Stimulated activated CD8-positive, alpha-beta memory T cell treated with anti-CD3 and anti-CD28 coated beads, Interleukin-7, amount 100 ng/mL, for 48 hours (primary cell): Measurements from ENCODE around the gene BATF3.
"Not testable (repeated sequence)": the region's sequence is repeated elsewhere in the genome, so short reads cannot be mapped to it uniquely, and the experiment has no call there.

Experiments
- DNase-seq, 2 donors: peaks; one replicate each; pipeline ENCODE4 v3.0.0-alpha.2; 2020; ENCODE audit warnings: low read depth in 1 of 2; ENCODE audit errors: extremely low read depth in 1 of 2

Gene BATF3

DNA sequence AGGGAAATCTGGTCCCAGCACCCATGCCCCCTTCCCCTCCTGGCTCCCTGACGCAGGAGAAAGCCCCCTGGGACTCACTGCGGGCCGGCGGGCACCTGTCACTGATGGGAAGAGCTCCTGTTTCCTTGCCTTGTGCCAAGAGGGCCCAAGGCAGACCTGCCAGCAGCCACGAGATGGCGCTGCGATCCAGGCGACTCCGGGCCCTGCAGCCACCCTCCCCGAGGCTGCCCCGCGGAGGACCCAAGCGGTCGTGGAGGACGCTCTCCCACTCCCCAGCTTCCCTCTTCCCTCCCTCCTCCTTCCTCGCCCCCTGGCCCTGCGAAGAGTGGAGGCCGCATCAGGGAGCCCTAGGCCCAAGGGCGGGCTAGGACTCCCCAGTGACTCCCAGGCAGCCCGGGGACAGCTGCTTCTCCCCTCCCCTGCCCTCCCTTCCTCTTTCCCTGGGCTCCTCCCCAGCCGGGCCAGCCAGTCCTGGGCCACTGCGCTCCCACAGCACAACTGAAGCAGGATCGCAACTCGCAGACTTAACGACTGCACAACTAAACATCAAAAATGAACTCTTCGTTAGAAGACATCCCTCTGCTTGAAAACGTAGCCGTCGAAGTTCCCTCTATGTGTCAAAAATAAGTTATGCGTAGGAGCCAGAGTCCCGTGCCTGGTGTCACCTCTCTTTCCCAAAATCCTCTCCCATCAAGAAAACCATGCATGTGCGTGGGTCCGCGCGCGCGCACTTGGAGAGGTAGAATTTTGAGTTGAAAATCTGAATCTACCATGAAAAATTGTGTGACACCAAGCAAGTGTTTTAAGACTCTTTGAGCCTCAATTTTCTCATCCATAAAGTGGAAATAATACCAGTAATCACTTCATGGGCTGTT lies 34.2 kb downstream of the BATF3 start:
- peak; percentile 64 to 65 for DNase-seq

DNA sequence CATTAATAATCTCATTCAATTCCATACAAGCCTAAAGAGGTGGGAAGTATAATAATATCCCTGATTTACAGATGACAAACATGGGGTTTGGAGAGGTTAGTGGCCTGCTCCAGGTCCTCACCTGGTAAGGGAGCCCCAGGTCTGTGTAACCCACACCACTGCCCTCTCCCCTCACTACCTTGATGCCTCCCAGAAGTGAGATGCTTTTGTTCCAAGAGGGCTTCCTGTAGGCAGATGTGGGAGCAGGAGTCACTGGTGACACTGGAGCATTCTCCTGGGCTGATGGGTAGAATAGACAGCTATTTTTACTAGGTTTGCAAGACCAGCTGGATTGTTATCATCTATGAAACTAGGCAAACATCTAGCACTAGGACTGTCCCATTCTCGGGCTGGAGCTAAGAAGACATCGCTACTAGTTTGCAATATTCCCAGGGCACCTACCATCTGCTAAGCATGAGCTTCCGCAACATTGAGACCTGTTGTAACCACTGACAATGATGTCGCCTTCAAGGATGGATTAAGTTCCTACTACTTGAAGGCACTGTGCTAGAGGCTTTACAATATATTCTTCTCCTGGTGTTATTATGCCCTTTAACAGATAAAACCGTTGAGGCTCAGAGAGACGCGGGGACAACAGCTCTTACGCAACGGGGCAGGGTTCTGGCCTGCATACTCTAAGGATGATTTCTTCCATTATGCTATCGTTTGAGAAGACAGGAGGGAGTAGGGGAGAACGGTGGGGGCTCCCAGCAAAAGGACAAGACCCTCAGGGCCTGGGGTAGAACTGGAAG lies 35.0 kb downstream of the BATF3 start:
- DNase-seq = no peak

DNA sequence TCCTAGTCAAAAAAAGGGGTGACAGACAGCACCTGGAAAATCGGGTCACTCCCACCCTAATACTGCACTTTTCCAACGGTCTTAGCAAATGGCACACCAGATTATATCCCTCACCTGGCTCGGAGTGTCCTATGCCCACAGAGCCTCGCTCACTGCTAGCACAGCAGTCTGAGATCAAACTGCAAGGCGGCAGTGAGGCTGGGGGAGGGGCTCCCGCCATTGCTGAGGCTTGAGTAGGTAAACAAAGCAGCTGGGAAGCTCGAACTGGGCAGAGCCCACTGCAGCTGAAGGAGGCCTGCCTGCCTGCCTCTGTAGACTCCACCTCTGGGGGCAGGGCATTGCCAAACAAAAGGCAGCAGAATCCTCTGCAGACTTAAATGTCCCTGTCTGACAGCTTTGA lies 41.4 kb downstream of the BATF3 start:
- DNase-seq = not testable (repeated sequence)

DNA sequence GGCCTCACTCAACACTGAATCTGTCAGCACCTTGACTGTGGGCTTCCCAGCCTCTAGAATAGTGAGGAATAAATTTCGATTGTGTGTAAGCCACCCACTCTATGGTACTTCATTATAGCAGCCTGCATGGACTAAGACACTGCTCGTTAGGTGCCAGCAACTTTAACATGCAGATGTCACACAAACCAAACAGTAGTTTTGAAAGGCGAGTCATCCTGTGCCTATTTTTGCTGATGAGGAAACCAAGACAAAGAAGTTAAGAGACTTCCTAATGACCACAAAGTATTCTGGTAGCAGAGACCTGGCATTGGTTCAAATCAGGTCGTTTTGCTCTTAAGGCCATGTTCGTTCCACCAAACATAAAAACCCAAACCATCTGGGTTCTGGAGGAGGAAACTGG lies 42.9 kb downstream of the BATF3 start:
- no peak for DNase-seq

DNA sequence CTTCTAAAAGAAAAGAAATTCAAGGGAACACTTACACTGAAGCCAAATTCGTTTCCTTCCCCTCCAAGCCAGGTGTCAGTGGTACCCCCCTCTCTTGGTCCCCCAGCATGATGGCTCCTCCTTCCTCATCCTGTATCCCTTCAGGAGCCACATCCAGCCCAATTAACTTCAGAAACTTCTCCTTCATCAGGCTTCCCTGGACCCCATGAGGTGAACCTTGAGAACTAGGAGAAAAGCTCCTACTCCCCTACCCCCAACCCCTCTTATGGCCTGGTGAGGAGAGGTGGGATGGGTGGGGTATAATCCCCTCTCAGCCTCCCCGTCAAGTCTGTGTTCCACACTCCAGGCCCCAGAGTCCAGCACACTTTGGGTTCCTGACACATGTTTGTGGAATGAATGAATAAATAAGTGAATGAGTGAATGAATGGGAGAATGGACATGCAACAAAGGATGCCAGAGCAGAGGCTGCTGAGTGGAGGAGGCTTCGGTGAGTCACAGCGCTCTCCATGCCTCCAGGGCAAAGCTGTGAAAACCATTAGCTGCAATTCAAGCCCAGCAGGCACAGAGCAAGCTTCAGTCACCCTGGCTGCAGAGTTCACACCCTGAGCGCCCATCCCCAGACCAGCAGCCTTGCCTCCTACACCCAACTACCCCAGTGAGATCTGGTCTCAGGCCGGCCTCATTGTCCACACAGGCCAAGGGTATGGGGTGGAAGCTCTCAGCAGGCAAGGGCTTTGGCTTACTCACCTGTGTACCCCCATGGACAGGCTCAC lies 43.8 kb downstream of the BATF3 start:
- DNase-seq = no peak

DNA sequence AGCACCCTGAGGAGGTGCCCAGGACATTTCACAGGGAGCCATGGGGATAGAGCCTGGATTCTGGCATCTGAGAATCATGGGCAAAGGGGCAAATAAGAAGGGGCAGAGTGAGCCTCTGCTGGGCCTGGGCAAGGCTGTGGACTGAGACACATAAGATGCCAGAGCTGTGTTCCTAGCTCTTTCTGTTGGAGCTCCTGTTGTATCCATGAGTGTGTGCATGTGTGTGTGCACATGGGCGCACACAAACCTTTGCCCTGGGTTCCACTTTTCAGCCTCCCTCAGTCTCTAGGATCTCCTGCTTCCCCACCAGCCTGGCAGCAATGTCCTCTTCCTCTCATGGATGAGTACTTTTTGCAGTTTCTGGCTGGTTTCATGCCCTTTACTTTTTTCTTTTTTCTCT lies 47.0 kb downstream of the BATF3 start:
- DNase-seq = no peak

GRCh38 chr1:212651977-212652376 lies 47.7 kb downstream of the BATF3 start:
- DNase-seq = no peak

- DNase-seq = no peak
Measured at GRCh38 chr1:212651521-212651920, 48.1 kb downstream of the BATF3 start.

- no peak for DNase-seq
Measured at GRCh38 chr1:212650228-212650627, 49.4 kb downstream of the BATF3 start.

GRCh38 chr1:212649020-212649419 lies 50.6 kb downstream of the BATF3 start:
- no peak for DNase-seq

GRCh38 chr1:212648431-212648830 lies 51.2 kb downstream of the BATF3 start:
- DNase-seq = no peak

DNA sequence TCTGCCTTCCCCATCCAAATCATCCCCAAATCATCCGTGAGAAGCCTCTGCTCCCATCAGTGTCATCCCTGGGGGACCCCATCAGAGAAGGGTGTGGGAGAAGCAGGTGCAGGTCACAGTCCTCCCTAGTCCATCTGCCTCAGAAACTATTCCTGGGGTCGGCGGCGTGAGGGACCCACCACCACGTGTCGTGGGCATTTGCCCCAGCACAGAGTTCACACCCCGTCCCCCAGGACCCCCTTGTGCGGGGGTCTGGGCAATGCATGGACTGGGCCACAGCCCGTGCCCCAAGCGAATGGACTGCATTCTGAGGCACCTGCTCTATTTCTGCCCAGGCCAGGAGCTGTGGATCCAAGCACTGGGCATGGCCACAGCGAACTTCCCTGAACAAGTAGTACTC lies 52.6 kb downstream of the BATF3 start:
- DNase-seq = no peak

DNA sequence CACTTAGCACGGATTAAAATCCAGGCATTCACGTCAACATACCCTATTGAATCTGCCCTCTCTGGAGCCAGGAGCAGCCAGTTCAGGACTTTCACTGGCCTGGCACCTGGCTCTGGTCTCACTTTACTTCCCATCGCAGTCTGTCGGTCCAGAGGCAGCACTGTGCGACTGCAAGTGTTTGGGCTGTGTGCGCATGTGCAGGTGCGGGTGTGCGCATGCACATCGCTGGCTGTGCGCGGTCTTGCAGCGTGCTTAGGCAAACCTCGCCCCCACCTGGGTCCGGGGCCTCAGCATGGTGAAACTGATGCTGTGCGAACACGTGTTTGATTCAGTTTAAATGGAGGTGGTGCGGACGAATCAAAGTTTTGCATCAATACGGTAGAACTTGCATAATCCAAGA lies 53.1 kb downstream of the BATF3 start:
- no peak for DNase-seq

- no peak for DNase-seq
Measured at GRCh38 chr1:212645546-212646543, 53.8 kb downstream of the BATF3 start.

DNA sequence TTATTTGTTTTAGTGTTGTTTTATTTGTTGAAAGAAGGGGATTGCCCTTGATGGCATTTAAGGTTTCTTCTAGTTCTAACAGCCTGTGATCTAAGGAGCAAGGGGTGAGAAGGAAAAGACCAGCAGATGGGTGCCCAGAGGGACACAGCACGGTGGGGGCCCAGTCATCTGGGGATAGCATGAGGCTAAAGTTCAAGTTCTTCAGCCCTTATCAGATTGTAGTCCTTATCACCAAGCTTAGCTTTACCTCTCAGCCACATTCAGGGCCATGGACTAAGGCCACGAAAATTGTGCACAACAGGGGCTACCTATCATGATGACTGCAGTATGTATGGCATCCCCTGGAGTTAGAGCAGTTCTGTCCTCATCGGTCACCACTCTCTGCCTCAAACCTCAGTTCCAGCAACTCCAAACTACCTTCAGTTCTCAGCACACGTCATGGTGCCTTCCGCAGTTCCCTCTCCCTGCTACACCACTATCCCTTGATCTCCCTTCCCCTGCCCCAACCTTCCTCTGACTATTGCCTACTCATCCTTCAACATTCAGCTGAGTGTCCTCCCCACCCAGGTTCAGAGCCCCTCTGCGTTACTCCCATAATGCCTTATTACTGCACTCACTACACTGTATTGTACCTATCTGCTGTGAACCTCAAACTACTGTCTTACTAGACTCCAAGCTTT lies 54.6 kb downstream of the BATF3 start:
- DNase-seq = no peak

DNA sequence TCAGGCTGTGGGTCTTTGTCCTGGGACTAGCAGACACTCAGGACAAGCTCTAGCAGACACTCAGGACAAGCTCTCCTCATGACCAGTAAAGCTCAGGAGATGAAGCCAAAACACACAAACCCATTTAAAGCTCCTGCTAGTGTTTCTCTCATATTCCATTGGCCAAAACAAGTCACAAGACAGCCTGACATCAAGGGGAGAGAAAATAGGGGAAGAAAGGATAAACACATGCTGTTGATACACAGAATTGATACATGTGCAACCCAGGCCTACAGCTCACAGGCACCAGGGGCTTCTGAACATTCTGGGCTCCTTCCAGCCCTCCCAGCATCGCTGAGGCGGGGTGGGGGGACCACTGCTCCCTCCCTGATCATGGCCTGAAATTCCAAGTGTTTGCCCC lies 55.8 kb downstream of the BATF3 start:
- DNase-seq = no peak

DNA sequence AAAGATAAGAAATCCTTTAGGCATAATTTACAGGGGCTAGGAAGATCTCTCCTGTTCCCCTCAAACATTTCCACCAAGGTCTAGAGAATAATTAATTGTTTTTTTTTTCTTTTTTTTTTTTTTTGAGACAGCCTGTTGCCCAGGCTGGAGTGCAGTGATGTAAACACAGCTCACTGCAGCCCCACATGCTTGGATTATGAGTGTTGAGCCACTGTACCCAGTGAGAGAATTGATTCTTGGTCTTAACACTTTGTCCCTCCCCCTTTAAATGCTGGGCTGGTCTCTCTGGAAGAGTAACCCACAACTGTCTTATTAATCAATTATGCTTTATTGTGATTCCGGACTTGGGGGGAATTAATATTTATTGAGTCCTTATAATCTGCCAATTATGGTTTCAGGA lies 57.7 kb downstream of the BATF3 start:
- no peak for DNase-seq

DNA sequence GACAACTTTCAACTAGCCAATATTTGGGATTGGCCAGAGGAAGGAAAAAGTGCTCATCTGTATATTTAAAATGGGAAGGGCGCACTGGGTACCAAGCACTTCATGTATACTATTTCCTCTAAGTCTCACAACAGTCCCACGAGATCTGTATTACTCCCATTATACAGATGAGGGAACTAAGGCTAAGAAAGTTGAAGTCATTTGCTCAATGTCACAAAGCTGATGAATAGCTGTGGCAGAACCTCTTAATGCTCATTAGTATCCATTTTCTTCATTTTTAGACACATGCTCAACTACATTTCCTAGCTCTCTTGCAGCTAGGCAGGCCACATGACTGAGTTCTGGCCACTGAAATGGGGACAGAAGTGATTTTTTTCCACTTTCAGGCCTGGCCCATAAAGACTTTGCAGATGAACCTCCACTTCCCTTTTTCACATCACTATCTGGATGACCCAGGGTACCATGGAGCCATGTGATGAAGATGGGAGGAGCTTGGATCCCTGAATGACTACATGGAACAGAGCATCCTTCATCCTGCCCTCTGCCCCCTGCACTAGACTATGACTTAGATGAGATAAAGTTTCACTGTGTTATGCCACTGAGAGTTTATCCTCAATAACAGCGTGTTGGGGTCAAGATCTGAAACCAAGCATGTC lies 59.3 kb downstream of the BATF3 start:
- no peak for DNase-seq

GRCh38 chr1:212639524-212639923 lies 60.1 kb downstream of the BATF3 start:
- DNase-seq = not testable (repeated sequence)
